ENCODE measurements around the gene NAGLU. TPM values are rescaled to one million over a fixed set of nuclear protein-coding genes. Genes with fewer than 3 reads are reported as not detected.

The NAGLU gene
- polyA plus RNA-seq, 1 of the 3 experiments (the other 2 are of a cell fraction): 33.9 TPM

- Histone ChIP-seq H3K27me3 (ENCODE audit: insufficient read depth) (no peaks in the 10 kb centered on the region), H2AFZ (ENCODE audit: low read depth) (no peak overlapping the region), H3K27ac (ENCODE audit: low read depth in 2 of 2, low read length in 1 of 2) (no peak overlapping the region), H3F3A (replicated peaks; ENCODE audit: insufficient read depth) (peaks cover 47% of the 10 kb centered on the region), H3K9me2 (no peaks in the 10 kb centered on the region), H3K79me2 (ENCODE audit: insufficient read depth) (peaks cover 76% of the 10 kb centered on the region), H4K20me1 (ENCODE audit: insufficient read depth) (no peaks in the 10 kb centered on the region), H3K4me2 (no peak overlapping the region), H3K9ac (no peak overlapping the region), H3K4me3 (ENCODE audit: low read depth in 2 of 2, low read length in 1 of 2) (no peak overlapping the region), H3K4me1 (ENCODE audit: control insufficient read depth in 1 of 2, insufficient read depth in 2 of 2, low read depth in 1 of 2, low read length in 1 of 2) (peaks cover 5% of the 10 kb centered on the region in 2 experiments; a peak in 2 of 4 replicates), H3K36me3 (replicated peaks in 1 of 2; ENCODE audit: control insufficient read depth in 1 of 2, insufficient read depth in 2 of 2, low read length in 1 of 2) (peaks cover 53 to 61% of the 10 kb centered on the region in 2 experiments), H3K9me3 (no peaks in the 10 kb centered on the region)
- WGBS (ENCODE audit: low lambda C conversion rate): 86% methylated on average over 12 of the region's 12 CpGs
- POLR2A ChIA-PET: no interaction called here
- TF ChIP-seq RFX5 (IDR thresholded peaks at IDR 0.05; ENCODE audit: low read length): no peak
- TF ChIP-seq SIN3A (IDR thresholded peaks at IDR 0.05; ENCODE audit: borderline replicate concordance, low read depth, low read length): no peak
- TF ChIP-seq TEAD4 (IDR thresholded peaks at IDR 0.05; ENCODE audit: borderline replicate concordance, insufficient read depth): no peak
- no peak for TF ChIP-seq EP300 (IDR thresholded peaks at IDR 0.05; ENCODE audit: borderline replicate concordance in 1 of 2, low read depth in 1 of 2, low read length in 1 of 2)
- TF ChIP-seq TAF1 (IDR thresholded peaks at IDR 0.05; ENCODE audit: borderline replicate concordance, low read depth, low read length): no peak
- TF ChIP-seq PBX3 (IDR thresholded peaks at IDR 0.05): no peak
- TF ChIP-seq, protein P1, sequence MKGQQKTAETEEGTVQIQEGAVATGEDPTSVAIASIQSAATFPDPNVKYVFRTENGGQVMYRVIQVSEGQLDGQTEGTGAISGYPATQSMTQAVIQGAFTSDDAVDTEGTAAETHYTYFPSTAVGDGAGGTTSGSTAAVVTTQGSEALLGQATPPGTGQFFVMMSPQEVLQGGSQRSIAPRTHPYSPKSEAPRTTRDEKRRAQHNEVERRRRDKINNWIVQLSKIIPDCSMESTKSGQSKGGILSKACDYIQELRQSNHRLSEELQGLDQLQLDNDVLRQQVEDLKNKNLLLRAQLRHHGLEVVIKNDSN (IDR thresholded peaks at IDR 0.05; ENCODE audit: borderline replicate concordance, low read depth): no peak
- TF ChIP-seq, protein P2, sequence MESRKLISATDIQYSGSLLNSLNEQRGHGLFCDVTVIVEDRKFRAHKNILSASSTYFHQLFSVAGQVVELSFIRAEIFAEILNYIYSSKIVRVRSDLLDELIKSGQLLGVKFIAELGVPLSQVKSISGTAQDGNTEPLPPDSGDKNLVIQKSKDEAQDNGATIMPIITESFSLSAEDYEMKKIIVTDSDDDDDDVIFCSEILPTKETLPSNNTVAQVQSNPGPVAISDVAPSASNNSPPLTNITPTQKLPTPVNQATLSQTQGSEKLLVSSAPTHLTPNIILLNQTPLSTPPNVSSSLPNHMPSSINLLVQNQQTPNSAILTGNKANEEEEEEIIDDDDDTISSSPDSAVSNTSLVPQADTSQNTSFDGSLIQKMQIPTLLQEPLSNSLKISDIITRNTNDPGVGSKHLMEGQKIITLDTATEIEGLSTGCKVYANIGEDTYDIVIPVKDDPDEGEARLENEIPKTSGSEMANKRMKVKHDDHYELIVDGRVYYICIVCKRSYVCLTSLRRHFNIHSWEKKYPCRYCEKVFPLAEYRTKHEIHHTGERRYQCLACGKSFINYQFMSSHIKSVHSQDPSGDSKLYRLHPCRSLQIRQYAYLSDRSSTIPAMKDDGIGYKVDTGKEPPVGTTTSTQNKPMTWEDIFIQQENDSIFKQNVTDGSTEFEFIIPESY (IDR thresholded peaks at IDR 0.05; ENCODE audit: borderline replicate concordance, low read depth): no peak
- TF ChIP-seq FOSL2 (IDR thresholded peaks at IDR 0.05; ENCODE audit: borderline replicate concordance, low read depth): no peak
- TF ChIP-seq YY1 (IDR thresholded peaks at IDR 0.05; ENCODE audit: low read depth): no peak
- TF ChIP-seq MXI1 (IDR thresholded peaks at IDR 0.05; ENCODE audit: low read depth, low read length): no peak
- TF ChIP-seq USF2 (IDR thresholded peaks at IDR 0.05; ENCODE audit: borderline replicate concordance, low read depth, low read length): no peak
- TF ChIP-seq, protein P3, sequence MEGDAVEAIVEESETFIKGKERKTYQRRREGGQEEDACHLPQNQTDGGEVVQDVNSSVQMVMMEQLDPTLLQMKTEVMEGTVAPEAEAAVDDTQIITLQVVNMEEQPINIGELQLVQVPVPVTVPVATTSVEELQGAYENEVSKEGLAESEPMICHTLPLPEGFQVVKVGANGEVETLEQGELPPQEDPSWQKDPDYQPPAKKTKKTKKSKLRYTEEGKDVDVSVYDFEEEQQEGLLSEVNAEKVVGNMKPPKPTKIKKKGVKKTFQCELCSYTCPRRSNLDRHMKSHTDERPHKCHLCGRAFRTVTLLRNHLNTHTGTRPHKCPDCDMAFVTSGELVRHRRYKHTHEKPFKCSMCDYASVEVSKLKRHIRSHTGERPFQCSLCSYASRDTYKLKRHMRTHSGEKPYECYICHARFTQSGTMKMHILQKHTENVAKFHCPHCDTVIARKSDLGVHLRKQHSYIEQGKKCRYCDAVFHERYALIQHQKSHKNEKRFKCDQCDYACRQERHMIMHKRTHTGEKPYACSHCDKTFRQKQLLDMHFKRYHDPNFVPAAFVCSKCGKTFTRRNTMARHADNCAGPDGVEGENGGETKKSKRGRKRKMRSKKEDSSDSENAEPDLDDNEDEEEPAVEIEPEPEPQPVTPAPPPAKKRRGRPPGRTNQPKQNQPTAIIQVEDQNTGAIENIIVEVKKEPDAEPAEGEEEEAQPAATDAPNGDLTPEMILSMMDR (IDR thresholded peaks at IDR 0.05): no peak
- TF ChIP-seq MEF2A (IDR thresholded peaks at IDR 0.05; ENCODE audit: borderline replicate concordance, low read depth): no peak
- no peak for TF ChIP-seq ELF1 (IDR thresholded peaks at IDR 0.05)
- TF ChIP-seq, protein P4, sequence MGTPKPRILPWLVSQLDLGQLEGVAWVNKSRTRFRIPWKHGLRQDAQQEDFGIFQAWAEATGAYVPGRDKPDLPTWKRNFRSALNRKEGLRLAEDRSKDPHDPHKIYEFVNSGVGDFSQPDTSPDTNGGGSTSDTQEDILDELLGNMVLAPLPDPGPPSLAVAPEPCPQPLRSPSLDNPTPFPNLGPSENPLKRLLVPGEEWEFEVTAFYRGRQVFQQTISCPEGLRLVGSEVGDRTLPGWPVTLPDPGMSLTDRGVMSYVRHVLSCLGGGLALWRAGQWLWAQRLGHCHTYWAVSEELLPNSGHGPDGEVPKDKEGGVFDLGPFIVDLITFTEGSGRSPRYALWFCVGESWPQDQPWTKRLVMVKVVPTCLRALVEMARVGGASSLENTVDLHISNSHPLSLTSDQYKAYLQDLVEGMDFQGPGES (IDR thresholded peaks at IDR 0.05; ENCODE audit: low read depth, low read length): no peak
- no peak for TF ChIP-seq GABPA (IDR thresholded peaks at IDR 0.05; ENCODE audit: low read depth)
- no peak for TF ChIP-seq REST (IDR thresholded peaks at IDR 0.05; ENCODE audit: low read depth, low read length)
- TF ChIP-seq SMC3 (IDR thresholded peaks at IDR 0.05; ENCODE audit: low read depth, low read length): no peak
- no peak for TF ChIP-seq FOXJ3 (CRISPR knock-in tag; IDR thresholded peaks at IDR 0.05)
- CTCF ChIA-PET: interaction anchor here (8.3 kb wide), 1 partner anchor 108 kb away, joined by 51 read pairs; no protein-coding TSS in a partner anchor
- DNase-seq: no peak
Observed at GRCh38 chr17:42571435-42572225, 35.6 kb downstream of the NAGLU start.
